ENCODE results near the gene CYLD.

The CYLD gene

DNA sequence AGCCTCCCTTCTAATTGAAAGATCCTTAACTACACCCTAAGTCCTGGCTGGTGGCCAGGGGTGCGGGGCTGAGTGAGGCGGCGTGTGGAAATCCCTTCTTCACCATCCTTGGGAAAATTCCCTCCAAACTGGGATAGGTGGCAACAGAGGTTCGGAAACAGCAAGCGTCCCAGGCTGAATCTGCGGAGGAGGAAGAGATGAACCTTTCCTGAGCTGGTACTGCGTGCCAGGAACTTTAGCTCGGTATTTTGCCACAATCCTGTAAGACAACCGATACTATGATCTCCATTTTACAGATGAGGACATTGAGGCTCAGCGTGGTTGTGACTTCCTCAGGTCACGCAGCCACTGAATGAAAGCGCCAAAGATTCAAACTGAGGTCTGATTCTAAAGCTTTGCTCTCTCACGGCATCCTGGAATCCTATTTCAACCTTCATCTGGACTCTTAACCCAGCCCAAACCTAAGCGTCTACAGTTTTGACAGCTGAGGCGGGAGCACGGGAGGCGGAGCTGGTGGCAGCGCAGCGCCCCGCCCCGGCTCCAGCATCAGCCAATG is 583 bp upstream of the CYLD start:
- TF ChIP-seq, protein P1, sequence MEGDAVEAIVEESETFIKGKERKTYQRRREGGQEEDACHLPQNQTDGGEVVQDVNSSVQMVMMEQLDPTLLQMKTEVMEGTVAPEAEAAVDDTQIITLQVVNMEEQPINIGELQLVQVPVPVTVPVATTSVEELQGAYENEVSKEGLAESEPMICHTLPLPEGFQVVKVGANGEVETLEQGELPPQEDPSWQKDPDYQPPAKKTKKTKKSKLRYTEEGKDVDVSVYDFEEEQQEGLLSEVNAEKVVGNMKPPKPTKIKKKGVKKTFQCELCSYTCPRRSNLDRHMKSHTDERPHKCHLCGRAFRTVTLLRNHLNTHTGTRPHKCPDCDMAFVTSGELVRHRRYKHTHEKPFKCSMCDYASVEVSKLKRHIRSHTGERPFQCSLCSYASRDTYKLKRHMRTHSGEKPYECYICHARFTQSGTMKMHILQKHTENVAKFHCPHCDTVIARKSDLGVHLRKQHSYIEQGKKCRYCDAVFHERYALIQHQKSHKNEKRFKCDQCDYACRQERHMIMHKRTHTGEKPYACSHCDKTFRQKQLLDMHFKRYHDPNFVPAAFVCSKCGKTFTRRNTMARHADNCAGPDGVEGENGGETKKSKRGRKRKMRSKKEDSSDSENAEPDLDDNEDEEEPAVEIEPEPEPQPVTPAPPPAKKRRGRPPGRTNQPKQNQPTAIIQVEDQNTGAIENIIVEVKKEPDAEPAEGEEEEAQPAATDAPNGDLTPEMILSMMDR (IDR thresholded peaks at IDR 0.05; ENCODE audit: low read depth, low read length) = no peak
- DNase-seq (ENCODE audit: extremely low read depth, low read depth) = no peak

DNA sequence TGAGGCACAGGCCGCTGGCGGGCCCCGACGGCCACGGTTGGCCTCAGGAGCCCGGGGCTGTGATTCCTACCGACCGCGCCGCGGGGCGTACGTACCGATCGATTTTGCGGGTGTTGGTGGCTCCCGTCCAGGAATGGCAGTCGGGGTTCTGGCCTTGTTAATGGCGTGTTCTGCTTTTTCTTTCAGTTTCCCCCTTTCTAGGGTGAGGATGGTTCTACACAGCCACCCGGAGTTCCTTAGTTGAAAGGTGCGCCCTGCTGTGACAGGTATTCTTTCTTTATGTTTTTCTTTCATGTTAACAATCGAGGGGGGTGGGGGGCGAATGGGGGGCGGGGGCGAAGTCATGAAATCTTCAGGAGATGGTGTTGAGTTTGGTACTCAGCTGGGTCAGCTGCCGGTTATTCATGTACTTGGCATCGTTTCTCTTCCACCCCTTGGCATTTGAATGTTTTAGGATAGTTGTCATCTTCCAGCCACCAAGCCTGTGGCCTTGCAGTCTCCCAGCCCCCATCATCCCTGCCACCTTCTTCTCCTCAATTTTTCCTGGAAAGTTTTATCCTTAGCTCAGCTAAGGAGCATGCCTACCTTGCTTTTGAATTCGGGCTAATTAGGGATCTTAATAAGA is 802 bp downstream of the CYLD start:
- DNase-seq (ENCODE audit: extremely low read depth, low read depth) = no peak
- TF ChIP-seq, protein P1 (IDR thresholded peaks at IDR 0.05; ENCODE audit: low read depth, low read length) = no peak

DNA sequence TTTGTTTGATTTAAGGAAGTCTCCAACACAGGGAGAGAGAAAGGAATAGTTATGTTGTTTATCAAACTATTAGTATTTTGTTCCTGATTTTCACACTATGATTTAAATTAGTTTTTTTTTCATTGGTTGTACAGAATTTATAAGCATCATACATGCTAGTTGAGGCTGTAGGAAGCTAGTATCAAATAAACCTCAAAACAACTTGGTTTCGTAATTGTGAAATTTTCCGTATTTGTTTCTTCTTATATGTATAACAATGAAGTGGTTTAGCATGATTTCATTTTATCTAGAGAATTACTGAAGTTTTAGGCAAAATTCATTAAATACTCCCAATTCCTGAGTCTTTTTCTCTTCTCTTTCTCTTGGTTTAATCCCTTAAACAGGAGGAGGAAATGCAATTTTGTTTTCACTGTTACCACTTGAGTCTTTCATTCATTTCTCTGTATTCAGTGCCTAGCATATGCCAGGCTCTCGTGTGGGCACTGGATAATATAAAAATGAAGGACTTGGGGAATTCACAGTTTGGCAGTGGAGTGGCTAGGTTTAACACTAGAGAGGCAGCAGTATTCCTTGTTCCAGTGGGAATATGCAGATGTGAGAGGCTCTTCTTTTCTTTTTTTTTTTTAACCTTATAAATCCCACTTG is 1.8 kb downstream of the CYLD start:
- DNase-seq (ENCODE audit: extremely low read depth, low read depth) = no peak
- TF ChIP-seq, protein P1 (IDR thresholded peaks at IDR 0.05; ENCODE audit: low read depth, low read length) = no peak

DNA sequence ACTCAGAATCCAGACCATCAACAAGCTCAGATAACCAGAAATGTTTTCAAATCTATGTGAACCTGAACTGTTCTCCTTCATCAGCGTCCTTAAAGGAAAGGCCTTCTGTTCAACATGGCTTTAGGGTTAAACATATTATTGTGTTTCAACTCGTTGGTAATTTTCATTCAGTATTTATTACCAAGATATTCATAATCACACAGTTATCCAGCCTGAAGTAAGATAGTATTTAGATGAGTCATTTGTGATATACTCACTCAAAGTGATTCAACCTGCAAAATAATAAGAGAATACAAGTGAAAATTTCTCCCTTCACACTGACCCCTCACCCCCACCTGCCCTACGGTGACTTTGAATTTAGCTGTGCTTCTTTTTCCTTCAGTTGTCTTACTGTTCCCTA is 3.0 kb downstream of the CYLD start:
- TF ChIP-seq, protein P1 (IDR thresholded peaks at IDR 0.05; ENCODE audit: low read depth, low read length) = no peak
- no peak for DNase-seq (ENCODE audit: extremely low read depth, low read depth)

DNA sequence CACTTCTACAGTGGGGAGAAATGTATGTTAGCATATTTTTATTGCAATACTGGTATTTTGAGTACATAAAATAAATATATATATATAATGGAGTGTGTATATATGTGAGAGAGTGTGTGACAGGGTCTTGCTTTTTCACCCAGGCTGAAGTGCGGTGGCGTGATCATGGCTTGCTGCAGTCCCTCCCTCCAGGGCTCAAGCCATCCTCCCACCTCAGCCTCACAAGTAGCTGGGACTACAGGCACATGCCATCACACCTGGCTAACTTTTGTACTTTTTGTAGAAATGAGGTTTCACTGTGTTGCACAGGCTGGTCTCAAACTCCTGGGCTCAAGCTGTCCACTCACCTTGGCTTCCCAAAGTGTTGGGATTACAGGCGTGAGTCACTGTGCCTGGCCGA is 4.1 kb downstream of the CYLD start:
- TF ChIP-seq, protein P1 (IDR thresholded peaks at IDR 0.05; ENCODE audit: low read depth, low read length) = no peak
- DNase-seq (ENCODE audit: extremely low read depth, low read depth) = no peak

DNA sequence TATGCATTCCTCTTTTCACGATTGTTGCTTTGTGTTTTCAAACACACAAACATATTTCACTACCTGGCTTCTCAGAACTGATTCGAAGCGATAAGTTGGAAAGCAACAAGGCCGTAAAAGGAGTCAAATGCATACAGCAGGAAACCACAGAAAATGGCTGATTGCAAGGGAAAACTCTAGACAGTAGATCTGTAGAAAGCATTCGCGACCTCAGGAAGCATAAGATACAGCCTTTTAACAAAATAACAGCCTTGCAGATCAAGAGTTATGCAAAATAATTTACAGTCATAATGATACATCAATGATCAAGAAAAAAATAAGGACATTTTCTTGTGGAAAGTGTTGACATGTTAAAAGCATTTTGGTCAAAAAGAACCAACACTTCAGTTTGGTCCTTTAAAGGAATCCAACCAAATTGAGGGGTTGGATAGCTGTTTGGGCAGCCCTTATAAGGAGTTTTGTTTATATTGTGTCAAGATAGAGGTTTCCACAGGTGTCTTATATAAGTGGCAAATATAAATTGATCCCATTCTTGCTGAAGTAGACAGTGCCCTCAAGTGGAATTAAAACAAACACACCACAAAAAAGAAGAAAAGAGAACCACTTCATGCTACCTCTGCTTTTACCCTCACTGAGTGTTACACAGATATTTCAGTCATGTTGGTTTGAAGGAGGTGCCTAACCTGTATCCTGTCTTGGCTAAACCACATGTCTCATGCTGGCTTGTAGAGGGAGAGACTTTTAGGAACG is 5.5 kb downstream of the CYLD start:
- TF ChIP-seq, protein P1 (IDR thresholded peaks at IDR 0.05; ENCODE audit: low read depth, low read length) = 0 out of 2 replicates have a peak, but pooled peaks have one; percentile 2
- DNase-seq (ENCODE audit: extremely low read depth, low read depth) = no peak

DNA sequence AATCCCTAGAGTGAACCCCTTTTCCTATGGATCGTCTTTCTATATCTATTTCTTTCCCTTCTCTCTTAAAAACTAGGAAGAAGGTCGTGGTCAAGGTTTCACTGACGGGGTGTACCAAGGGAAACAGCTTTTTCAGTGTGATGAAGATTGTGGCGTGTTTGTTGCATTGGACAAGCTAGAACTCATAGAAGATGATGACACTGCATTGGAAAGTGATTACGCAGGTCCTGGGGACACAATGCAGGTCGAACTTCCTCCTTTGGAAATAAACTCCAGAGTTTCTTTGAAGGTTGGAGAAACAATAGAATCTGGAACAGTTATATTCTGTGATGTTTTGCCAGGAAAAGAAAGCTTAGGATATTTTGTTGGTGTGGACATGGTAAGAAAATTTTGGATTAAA is 9.6 kb downstream of the CYLD start:
- DNase-seq (ENCODE audit: extremely low read depth, low read depth) = no peak
- TF ChIP-seq, protein P1 (IDR thresholded peaks at IDR 0.05; ENCODE audit: low read depth, low read length) = no peak
